HL-60 (cell line): Measurements from ENCODE around the gene B9D1.

ENCODE experiments used
- DNase-seq, 2 experiments: peaks; one replicate each; pipeline ENCODE4 v3.0.0-alpha.2; 2010 to 2020; ENCODE audit warnings: low read depth in 1 of 2, low spot score in 1 of 2
- H3K27ac ChIP-seq: fragments of 250-450 bp; sonication (Bioruptor Pico); replicated peaks from 2 replicates; pipeline ENCODE4 v1.5.1; 2020; ENCODE audit warnings: mild to moderate bottlenecking, moderate library complexity
- H3K27me3 ChIP-seq: fragments of 250-450 bp; sonication (Bioruptor Pico); 2 replicates; pipeline ENCODE4 v1.5.1; 2021; ENCODE audit warnings: mild to moderate bottlenecking, moderate library complexity; ENCODE audit not compliant: insufficient read depth, poor library complexity, severe bottlenecking
- H3K4me3 ChIP-seq: replicated peaks from 2 replicates; pipeline ENCODE4 v1.5.1; 2011; ENCODE audit warnings: mild to moderate bottlenecking, control low read depth, low read length; ENCODE audit not compliant: insufficient read depth
- GABPA ChIP-seq: IDR thresholded peaks from 2 replicates; pipeline ENCODE4 v1.6.1; 2012; ENCODE audit warnings: low read depth
- POLR2AphosphoS5 ChIP-seq: IDR thresholded peaks from 2 replicates; pipeline ENCODE4 v1.6.1; 2012; ENCODE audit warnings: low read depth
- SPI1 ChIP-seq: IDR thresholded peaks from 2 replicates; pipeline ENCODE4 v1.6.1; 2012; ENCODE audit warnings: low read depth, mild to moderate bottlenecking, borderline replicate concordance
- TF ChIP-seq, protein P1 (sequence below): IDR thresholded peaks from one replicate; pipeline ENCODE4 v1.5.1; 2011; ENCODE audit warnings: low read length, control low read depth, inconsistent platforms; ENCODE audit not compliant: insufficient read depth
- TF ChIP-seq, protein P2 (sequence below): IDR thresholded peaks from 2 replicates; pipeline ENCODE4 v1.6.1; 2012; ENCODE audit warnings: low read depth; ENCODE audit not compliant: insufficient replicate concordance

The B9D1 gene

DNA sequence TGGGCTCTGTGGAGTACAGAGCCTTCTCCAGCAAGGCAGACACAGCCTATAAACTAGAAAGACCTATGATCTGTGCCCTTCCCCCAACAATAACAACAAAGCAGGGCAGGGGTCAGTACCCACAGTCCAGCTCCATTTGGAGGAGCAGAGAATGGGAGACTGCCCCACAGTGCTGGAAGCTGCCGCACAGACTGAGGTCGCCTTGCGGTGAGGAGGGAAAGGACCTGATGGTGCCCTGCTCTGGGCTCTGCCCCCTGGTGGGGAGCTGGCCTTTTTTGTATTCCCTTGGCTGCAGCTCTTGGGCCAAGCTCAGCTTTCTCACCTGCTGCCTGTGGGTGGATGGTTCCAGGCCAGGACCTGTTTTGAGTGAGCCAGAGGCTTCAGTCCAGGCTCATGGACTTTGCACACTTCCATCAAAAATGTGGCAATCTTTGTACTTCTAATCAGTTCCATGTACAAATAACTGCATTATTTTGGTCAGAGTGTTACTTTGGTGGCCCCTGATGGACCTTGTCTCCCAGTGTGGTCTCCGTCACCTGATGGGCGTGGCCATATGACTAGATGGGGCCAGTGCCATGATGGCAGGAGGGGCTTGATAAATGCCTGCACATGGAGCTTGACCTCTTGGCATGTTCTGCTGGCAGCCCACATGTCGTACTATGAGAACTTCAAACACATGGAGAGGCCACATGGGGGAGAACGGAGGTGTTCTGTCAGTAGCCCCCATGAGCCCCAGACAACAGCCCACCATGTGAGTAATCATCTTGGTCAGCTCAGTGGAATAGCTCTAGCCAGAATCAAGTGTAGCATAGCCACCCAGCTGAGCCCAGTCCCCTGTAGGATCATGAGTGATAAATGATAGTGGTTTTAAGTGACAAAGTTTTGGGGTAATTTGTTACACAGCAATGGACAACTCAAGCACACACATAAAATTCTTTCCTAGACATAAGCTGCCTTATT lies 24.2 kb downstream of the B9D1 start:
- DNase-seq, result peak in 1 of 2 experiments; percentile 57
- TF ChIP-seq POLR2AphosphoS5, result no peak
- TF ChIP-seq, protein P1, sequence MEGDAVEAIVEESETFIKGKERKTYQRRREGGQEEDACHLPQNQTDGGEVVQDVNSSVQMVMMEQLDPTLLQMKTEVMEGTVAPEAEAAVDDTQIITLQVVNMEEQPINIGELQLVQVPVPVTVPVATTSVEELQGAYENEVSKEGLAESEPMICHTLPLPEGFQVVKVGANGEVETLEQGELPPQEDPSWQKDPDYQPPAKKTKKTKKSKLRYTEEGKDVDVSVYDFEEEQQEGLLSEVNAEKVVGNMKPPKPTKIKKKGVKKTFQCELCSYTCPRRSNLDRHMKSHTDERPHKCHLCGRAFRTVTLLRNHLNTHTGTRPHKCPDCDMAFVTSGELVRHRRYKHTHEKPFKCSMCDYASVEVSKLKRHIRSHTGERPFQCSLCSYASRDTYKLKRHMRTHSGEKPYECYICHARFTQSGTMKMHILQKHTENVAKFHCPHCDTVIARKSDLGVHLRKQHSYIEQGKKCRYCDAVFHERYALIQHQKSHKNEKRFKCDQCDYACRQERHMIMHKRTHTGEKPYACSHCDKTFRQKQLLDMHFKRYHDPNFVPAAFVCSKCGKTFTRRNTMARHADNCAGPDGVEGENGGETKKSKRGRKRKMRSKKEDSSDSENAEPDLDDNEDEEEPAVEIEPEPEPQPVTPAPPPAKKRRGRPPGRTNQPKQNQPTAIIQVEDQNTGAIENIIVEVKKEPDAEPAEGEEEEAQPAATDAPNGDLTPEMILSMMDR, result peak; percentile 56
- TF ChIP-seq SPI1, result no peak
- H3K27me3 ChIP-seq, result no peaks in the 10 kb centered on the region
- H3K27ac ChIP-seq, result no peak overlapping the region
- H3K4me3 ChIP-seq, result no peak overlapping the region

DNA sequence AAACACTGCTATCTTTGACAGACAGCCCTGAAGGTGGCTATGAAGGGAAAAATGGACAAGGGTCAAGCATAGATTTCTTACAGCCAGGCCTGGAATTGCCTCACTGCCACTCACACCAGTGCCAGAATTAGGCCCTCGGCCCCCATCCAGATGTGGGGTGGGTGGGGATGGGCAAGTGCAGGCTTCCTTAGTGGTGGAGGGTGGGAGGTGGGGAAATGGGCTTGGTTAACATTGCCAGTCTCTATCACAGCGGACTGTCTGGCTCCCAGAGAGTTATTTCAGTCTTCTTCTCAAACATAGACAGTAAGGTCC lies 24.9 kb downstream of the B9D1 start:
- DNase-seq, result no peak
- TF ChIP-seq SPI1, result no peak
- H3K4me3 ChIP-seq, result no peak overlapping the region
- no peaks in the 10 kb centered on the region for H3K27me3 ChIP-seq
- H3K27ac ChIP-seq, result no peak overlapping the region

DNA sequence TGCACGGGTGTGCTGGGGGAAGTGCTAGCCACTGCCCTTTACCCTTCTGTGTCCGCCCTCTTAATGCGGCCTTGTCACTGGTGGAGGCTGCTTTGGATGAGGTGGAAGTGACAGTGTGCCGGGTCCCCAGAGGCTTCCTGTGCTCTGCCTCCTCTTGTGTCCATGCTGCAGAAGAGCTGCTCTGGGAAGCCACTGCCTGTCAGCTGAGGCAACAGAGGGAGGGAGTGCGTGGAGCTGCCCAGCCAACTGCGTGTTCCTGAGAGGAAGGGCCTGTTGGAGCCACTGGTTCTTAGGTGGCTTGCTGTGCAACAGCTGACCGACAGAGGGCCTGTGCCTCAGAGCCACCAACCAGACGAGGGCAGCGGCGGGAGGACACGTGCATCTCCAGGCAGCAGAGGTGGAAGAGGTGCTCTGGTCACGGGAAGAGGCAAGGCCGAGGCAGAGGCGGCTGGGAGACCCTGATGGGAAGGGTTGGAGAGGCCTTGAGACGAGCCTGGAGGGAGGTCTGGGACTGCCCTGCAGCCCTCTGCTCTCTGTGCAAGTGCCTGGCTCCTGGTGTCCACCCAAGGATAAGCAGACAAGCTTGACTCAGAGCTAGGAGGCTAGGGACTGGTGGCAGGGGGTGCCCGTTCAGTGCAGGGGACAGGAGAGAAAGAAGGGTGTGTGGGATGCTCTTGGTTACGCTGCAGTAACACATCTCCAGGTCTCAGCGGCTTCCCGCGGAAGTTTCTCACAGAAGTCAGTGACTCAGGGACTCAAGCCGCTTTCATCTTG lies 25.4 kb downstream of the B9D1 start:
- TF ChIP-seq, protein P2, sequence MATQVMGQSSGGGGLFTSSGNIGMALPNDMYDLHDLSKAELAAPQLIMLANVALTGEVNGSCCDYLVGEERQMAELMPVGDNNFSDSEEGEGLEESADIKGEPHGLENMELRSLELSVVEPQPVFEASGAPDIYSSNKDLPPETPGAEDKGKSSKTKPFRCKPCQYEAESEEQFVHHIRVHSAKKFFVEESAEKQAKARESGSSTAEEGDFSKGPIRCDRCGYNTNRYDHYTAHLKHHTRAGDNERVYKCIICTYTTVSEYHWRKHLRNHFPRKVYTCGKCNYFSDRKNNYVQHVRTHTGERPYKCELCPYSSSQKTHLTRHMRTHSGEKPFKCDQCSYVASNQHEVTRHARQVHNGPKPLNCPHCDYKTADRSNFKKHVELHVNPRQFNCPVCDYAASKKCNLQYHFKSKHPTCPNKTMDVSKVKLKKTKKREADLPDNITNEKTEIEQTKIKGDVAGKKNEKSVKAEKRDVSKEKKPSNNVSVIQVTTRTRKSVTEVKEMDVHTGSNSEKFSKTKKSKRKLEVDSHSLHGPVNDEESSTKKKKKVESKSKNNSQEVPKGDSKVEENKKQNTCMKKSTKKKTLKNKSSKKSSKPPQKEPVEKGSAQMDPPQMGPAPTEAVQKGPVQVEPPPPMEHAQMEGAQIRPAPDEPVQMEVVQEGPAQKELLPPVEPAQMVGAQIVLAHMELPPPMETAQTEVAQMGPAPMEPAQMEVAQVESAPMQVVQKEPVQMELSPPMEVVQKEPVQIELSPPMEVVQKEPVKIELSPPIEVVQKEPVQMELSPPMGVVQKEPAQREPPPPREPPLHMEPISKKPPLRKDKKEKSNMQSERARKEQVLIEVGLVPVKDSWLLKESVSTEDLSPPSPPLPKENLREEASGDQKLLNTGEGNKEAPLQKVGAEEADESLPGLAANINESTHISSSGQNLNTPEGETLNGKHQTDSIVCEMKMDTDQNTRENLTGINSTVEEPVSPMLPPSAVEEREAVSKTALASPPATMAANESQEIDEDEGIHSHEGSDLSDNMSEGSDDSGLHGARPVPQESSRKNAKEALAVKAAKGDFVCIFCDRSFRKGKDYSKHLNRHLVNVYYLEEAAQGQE, result no peak
- no peak for TF ChIP-seq SPI1
- TF ChIP-seq, protein P1, result no peak
- TF ChIP-seq POLR2AphosphoS5, result no peak
- TF ChIP-seq GABPA, result no peak
- Histone ChIP-seq H3K4me3 (no peak overlapping the region), H3K27me3 (no peaks in the 10 kb centered on the region), H3K27ac (no peak overlapping the region)
- DNase-seq, result no peak

DNA sequence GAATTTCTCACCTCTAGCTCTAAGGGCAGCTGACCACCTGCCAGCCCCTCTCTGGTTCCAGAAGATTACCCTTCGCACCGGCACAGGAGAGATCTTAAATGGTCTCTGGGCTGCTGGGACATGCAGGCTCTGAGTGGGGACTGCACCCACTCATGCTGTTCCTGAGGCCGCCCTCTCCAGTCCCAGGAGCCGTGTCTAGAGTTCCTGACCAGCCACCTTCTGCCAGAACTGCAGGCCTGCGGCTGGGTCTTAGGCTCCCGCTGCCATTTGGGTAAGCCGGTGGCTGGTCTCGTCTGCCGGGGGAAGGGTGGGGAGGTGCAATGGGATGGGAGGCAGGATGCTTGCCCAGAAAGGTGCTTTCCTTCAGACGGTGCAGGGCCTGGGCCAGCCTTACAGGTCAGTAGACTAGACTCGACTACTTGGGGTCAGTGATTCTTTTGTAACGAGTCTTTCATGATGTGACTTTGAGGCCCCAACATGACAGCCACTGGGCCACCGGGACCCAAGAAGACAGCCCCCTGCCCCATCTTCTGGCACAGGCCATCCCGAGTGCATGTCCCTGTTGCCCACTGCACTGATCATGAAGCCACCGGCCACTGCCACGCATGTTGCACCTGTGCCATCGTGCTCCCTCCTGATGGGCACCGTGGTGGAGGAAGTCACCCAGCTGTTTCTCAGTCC lies 26.4 kb downstream of the B9D1 start:
- no peak for DNase-seq
- Histone ChIP-seq H3K4me3 (no peak overlapping the region), H3K27me3 (no peaks in the 10 kb centered on the region), H3K27ac (no peak overlapping the region)
- TF ChIP-seq GABPA, result no peak
- no peak for TF ChIP-seq POLR2AphosphoS5
- TF ChIP-seq, protein P1, result no peak
- TF ChIP-seq, protein P2, result no peak
- TF ChIP-seq SPI1, result no peak
